SH-SY5Y (cell line): ENCODE data around the gene TMED10.

Source experiments
- GATA2 ChIP-seq: IDR thresholded peaks from 2 replicates; pipeline ENCODE4 v1.6.1; 2011; ENCODE audit warnings: mild to moderate bottlenecking, low read depth, low read length
- GATA3 ChIP-seq: IDR thresholded peaks from 2 replicates; pipeline ENCODE4 v1.6.1; 2011; ENCODE audit warnings: low read depth, mild to moderate bottlenecking, low read length, moderate library complexity

Gene TMED10

DNA sequence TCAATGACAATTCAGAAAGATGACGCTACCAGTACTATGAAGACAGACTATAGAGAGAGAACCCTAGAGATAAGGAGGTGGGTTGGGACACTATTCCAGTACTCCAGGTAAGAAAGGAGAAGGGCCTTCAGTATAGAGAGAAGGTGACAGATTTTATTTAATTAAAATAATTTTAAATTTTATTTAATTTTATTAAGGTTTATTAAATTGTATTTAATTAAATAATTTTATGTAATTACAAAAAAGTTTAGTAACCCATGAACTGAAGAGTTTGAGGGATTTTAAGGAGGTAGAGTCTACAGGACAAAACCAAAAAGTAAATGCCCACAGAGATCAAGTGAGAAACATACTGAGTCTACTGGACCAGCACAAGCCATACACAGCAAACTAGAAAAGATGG, 20.3 kb downstream of the TMED10 start:
- TF ChIP-seq GATA2 (no peak), GATA3 (no peak)

DNA sequence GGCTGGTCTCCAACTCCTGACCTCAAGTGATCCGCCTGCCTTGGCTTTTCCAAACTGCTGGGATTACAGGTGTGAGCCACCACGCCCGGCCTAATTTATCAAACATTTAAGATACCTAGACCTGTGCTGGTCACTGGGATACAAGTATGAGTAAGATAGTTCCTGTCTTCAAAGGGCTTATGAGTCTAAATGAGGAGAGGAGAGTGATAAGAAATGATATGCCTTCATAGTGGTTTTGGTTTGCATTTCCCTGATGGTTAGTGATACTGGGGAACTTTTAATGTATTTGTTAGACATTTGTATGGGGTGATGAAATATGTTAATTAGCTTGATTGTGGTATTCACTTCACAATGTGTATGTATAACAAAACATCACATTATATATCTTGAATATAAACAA, 21.2 kb downstream of the TMED10 start:
- TF ChIP-seq GATA3 (no peak), GATA2 (no peak)

DNA sequence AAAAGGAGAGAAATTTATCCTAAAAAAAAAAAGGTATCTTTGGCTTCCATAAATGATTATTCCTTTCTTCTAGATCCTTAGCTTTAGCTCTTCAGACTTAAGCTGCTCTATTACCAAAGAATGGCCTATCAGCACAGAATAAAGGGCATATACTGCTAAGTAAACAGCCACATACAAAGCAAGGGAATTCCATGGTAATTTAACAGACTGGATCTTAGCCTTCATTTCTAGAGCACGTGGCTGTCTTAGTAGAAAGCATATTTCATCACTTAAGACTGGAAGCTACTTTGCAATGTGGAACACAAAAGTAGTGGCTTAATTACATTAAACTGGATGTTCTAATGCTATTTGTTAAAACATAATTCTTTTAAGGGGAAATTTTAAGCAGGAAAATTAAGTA, 23.1 kb downstream of the TMED10 start:
- TF ChIP-seq GATA3 (no peak), GATA2 (no peak)

DNA sequence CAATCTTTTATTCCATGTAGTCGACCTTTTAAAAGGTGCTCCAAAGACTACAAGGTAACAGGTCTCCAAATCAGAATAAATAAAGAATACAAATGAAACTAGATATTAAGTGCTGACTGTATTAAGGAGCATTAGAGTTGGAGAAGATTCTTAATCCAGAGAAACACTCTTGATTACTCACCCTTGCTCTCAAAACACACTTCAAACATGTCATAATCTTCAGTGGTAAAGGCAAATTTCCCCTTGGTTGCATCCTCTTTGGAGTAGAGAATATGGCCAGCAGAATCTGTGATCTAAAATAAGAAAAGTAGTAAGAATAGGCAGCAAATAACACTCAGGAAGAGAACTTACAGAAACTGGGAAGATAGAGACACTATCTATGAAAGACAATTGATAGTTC, 24.6 kb downstream of the TMED10 start:
- TF ChIP-seq GATA2 (no peak), GATA3 (no peak)

DNA sequence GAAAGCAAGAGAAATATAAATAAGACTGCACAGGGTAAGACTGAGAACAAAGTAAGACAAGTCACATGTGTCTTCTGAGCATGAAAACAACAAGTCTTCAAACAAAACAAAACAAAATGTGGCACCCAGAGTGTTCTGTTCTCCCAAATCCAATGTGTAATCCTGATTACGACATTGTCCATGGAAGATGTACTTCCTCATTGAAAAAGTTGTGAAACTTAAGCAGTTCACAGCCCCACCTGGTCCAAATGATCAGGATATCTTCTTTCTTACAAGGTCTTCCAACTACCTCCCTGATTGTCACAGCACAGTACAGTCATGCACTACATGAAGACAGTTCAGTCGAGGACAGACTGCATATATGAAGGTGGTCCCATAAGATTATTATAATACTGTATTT, 26.3 kb downstream of the TMED10 start:
- no peak for TF ChIP-seq GATA2
- TF ChIP-seq GATA3: no peak

DNA sequence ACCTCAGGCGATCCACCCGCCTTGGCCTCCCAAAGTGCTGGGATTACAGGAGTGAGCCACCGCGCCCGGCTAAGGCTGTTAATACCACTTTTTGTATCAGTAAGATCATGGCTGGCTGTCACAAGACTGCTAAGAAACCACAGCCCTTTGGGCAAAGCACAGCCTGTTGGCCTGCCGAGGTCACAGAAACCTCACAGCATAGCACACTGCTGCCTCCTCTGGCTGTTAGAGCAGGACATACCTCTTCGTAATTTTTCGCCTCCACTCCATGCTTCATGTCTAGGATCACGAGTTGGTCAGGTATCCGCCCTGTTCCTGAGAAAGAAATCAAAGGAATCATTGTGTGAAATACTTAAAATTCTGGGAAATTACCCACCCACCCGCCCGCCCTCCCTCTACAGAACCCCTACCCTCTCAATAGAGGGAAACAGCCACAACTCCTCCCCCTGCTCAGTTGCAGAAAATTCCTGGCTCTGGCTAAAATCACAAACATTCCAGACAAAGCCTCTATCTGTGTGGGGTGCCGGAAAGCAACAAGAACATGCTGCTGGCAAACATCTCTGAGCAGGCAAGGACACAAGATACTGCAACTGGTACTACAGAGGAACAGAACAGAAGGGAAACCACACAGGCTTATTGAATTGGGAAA, 28.9 kb downstream of the TMED10 start:
- TF ChIP-seq GATA3 (no peak), GATA2 (no peak)

DNA sequence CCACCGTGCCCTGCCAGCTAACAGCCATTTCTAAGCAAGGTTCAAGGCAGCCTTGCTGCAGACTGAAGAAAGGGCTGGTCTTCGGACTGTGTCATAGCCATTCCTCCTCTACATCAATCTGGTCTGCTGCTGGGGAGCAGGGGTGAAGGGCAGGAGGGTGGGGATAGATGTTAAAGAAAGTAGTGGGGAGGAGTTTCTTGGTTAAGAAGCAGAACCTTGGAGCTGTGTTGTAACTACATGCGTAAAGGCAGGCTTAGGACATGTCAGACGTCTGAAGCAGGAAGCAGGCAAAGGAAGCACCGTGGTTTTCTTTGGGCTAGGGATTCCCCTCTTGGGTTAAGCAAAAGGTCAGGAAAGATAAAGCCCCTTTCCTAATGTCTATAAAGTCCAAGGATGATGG, 31.5 kb downstream of the TMED10 start:
- TF ChIP-seq GATA3 (no peak), GATA2 (no peak)

DNA sequence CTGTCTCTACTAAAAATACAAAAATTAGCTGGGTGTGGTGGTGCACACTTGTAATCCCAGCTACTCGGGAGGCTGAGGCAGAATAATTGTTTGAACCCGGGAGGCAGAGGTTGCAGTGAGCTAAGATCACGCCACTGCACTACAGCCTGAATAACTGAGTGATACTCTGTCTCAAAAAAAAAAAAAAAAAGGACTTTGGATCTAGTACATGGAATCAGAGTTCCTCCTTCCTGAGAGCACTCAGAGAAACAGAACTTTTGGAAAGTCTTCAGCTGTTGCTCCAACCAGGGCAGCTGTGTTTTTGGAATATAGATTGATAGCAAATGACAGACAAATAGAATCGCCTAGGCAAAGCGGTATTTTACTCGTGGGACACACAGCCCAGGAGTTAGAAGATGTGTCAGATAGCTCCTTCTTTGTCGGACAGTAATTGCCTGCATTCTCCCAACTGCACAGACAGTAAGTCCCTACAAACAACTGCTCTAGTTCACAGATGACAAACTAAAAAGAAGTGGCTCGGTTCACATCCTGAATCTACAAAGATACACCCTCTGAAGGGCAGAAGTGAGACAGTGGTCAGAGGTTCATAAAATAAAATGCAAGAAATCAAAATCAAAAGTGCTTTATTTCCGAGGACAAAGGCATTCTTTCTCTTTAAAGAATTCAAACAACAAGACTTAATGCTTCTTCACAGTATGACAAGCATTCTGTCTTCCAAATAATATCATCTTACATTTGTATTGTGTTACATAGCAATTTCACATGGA, 32.5 kb downstream of the TMED10 start:
- TF ChIP-seq GATA3 (no peak), GATA2 (no peak)

DNA sequence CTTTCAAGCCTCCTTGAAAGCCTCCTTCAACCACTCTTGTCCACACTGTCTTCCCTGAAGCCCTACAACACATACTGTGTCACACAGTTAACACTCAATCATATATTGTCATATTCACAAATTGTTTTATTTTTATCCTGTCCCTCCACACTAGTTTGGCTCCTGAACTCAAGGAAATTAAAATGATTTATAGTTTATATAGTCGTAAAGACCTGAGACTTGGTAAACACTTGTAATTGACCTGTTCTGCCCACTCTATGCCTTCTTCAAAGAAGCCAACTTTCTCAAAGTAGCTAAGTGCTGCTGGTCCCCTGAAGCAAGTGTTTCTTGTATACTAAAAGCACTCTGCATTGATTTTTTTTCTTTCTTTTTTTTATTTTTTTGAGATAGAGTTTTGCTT, 33.9 kb downstream of the TMED10 start:
- TF ChIP-seq GATA3 (no peak), GATA2 (no peak)

DNA sequence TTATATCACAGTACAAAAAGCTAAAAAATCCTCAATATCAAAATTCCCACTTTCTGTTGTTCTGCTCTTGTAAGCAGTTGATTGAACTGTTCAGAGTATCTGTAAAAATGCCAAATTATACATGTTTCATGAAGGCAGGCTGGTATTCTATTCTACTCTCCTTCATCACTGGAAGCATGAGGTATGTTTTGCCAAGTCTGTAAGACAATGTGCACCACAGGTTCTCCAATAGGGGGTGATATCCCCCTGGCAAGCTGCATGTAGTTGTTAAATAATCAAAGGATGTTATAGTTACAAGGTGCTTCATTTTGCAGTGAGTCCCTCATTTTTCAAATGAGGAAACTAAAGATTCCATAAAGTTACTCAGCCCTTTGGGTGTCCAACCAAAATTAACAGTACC, 34.4 kb downstream of the TMED10 start:
- TF ChIP-seq GATA2: no peak
- no peak for TF ChIP-seq GATA3

DNA sequence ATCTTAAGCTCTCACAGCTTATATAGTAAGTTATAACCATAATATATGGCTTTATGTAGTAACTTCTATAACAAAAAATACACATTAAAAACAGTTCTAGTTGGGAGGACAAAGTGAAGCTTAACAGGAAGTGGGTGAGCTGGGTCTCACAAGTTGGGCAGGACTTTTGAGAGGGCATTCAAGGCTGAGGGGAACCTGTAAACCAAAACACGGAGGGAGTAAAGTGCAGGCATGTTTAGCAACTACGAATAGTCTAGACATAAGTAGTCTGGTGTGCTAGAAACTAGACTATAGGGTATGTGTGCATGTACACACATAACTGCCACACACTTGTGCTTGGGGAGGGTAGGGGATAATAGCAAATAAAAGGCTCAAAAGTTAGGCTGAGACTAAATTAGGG, 35.4 kb downstream of the TMED10 start:
- TF ChIP-seq GATA3: no peak
- TF ChIP-seq GATA2: no peak

DNA sequence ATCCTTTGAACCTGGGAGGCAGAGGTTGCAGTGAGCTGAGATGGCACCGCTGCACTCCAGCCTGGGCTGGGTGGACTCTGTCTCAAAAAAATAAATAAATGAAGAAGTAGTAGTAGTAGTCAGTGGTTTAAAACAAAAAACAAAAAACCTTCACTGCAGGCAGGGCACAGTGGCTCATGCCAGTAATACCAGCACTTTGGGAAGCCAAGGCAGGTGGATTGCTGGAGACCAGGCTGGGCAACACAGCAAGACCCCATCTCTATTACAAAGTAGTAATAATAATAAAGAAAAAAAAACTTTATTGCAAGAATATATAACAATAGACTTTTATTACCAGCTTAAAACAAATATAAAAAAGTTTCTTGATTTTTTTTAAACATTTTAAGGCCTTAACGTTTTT, 35.8 kb downstream of the TMED10 start:
- no peak for TF ChIP-seq GATA2
- no peak for TF ChIP-seq GATA3

DNA sequence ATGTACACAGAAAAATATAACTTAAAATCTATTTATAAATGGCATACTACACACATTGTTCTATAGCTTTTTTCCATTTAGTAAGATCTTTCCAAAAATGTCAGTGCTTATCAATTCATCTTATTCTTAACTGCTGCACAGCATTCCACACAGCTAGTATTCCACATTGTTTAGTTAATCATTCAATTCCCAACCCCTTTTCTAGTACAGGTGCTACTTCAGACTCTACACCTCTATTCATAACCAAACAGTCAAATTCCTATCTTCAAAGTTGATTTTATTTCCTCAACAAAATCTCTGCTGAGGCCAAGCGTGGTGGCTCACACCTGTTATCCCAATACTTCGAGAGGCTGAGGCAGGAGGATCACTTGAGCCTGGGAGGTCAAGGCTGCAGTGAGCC, 37.2 kb downstream of the TMED10 start:
- no peak for TF ChIP-seq GATA3
- TF ChIP-seq GATA2: no peak

DNA sequence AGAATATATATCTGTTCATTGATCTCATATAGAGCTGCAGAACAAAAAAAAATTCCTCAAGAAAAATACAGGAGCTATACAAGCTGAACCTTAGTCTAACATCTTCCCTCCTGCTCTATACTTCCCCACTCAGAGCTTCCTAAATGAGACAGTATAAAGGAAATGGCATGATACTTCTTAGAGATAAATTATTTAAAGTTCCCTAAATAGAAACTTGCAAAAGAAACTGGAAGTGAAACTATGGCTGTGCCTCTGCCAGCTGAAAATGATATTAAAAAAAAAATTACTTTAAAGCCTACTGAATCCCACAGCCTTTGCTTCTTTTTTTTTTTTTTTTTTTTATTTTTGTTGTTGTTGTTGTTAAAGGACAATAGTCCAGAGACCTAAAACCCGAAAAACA, 37.9 kb downstream of the TMED10 start:
- TF ChIP-seq GATA2: no peak
- no peak for TF ChIP-seq GATA3

DNA sequence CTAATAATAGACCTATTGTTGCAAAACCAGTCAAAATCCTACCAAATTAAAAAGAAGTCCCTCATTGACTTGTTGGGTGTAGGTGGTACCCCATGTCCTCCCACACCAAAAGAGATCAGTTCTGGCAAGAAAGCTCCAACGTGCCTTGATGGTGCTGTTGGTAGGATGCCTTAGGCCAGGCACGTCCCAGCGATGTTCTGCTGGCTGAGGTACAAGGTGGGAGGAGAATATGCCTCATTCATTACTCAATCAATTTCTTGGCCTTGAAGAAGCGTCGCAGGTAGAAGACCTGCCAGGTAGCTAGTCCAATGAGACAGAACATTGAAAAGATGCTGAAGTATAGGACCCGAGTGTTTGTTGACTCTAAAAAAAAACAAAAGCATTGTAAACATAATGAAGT, 41.8 kb downstream of the TMED10 start:
- TF ChIP-seq GATA3 (no peak), GATA2 (no peak)

DNA sequence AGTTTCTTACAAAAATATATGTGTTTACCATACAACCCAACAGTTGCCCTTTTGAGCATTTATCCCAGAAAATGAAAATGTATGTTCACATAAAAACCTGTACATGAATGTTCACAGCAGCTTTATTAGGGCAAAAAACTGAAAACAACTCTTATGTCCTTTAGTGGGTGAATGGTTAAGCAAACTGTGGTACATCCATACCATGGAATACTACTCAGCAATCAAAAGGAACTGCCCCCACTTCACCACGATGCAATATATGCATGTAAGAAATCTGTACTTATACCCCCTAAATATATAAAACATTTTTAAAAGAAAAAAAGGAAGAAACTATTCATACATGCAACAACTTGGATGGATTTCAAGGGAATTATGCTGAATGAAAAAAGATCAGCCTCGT, 42.8 kb downstream of the TMED10 start:
- TF ChIP-seq GATA2 (no peak), GATA3 (no peak)
